Heart left ventricle (tissue), 16 donors: ENCODE results near the gene B3GLCT. TPM values are rescaled to one million over a fixed set of nuclear protein-coding genes. Genes with fewer than 3 reads are reported as not detected.

ENCODE experiments used
- ATAC-seq, 4 donors: fragments of 200-7000 bp; cut with Tn5 transposase; one replicate each; pipeline ENCODE4 v1.9.1; 2020 to 2022; ENCODE audit warnings: moderate library complexity in 4 of 4, mild to moderate bottlenecking in 3 of 4, moderate number of reproducible peaks in 1 of 4
- DNase-seq, 5 donors: peaks; one replicate each; pipeline ENCODE4 v3.0.0-alpha.2; 2020
- H3K27ac ChIP-seq, 12 donors: fragments of 200-600 bp; sonication (generic) in 4 of 12; one replicate each; pipeline versions ENCODE4 v1.5.0 to v1.8.0; 2016 to 2022; ENCODE audit warnings: mild to moderate bottlenecking in 2 of 12
- H3K27me3 ChIP-seq, 9 donors: fragments of 200-600 bp; sonication (generic) in 2 of 9; one replicate each; pipeline versions ENCODE4 v1.5.1 to v1.8.0; 2016 to 2022; ENCODE audit warnings: mild to moderate bottlenecking in 3 of 9
- H3K36me3 ChIP-seq, 9 donors: fragments of 200-600 bp; sonication (generic) in 2 of 9; one replicate each; pipeline versions ENCODE4 v1.5.0 to v1.8.0; 2018 to 2022; ENCODE audit warnings: mild to moderate bottlenecking in 2 of 9
- H3K4me1 ChIP-seq, 12 donors: fragments of 200-600 bp; sonication (generic) in 4 of 12; one replicate each; pipeline versions ENCODE4 v1.5.0 to v1.8.0; 2016 to 2022; ENCODE audit warnings: mild to moderate bottlenecking in 3 of 12
- H3K4me3 ChIP-seq, 12 donors: fragments of 200-600 bp; sonication (generic) in 4 of 12; one replicate each; pipeline versions ENCODE4 v1.5.0 to v1.8.0; 2017 to 2022; ENCODE audit warnings: mild to moderate bottlenecking in 9 of 12, moderate library complexity in 4 of 12
- H3K9me3 ChIP-seq, 12 donors: fragments of 200-600 bp; sonication (generic) in 4 of 12; one replicate each; pipeline versions ENCODE4 v1.5.0 to v1.8.0; 2016 to 2022; ENCODE audit warnings: mild to moderate bottlenecking in 1 of 12
- CTCF ChIP-seq, 12 donors: fragments of 200-600 bp; sonication (generic) in 4 of 12; IDR thresholded peaks; one replicate each; pipeline versions ENCODE4 v1.5.0 to v1.8.0; 2018 to 2022; ENCODE audit warnings: antibody characterized with exemption in 12 of 12, mild to moderate bottlenecking in 5 of 12
- POLR2A ChIP-seq, 2 donors: fragments of 450-650 bp; IDR thresholded peaks; one replicate each; pipeline ENCODE4 v1.6.1; 2017; ENCODE audit warnings: antibody characterized with exemption in 2 of 2, mild to moderate bottlenecking in 2 of 2, moderate library complexity in 2 of 2
- WGBS, 4 donors: extraction: QIAGEN DNeasy Blood & Tissue Kit in 2 of 4; methylation state at CpG; one replicate each; pipeline versions ENCODE4 v1.1.5 to v1.1.7; 2013 to 2018; 5-methylcytosine and 5-hydroxymethylcytosine counted together
- intact Hi-C, 10 donors: fragments of 100-400 bp; cut with DNase I; formaldehyde crosslinking; loops; one replicate each; pipeline versions ENCODE4 v1.11.1 to v1.14.2; 2022
- polyA plus RNA-seq, 2 donors: library from polyadenylated mRNA; stranded (reverse); fragments of 200-250 nt; gene quantifications; one replicate each; pipeline ENCODE4 v1.2.3, GENCODE V29; 2013
- total RNA-seq, 9 donors: library from RNA; depleted of rRNA in 2 of 9; stranded (reverse); fragments of >200 nt in 2 of 9; fragmentation: NEBNext Ultra II Directional in 3 of 9; extraction: Animal tissue kit (Norgen Biotek cat#: 25700) in 3 of 9; gene quantifications; one replicate each; pipeline versions ENCODE4 v1.1.0 to v1.2.4, GENCODE V29; 2016 to 2023
- donor health status: ischemic (EF 13 %, LVEDD 7.1; RV severe dilation, severe dysfunction).
- donor health status: healthy with polysubstance abuse.
- donor health status: DM: no; HTN: yes; CAD: no.
- donor health status: DM: no; HTN: no; CAD: no.
- donor health status: ischemic (EF 25% LVEDD 6.9; RV normal size, moderate dysfunction).
- donor health status: ischemic (EF 25% LVEDD 5.7; RV mildly dilated, moderate dysfunction).
- donor health status: healthy.
- donor health status: DM: yes; HTN: yes; CAD: no.
- donor health status: ischemic (EF 35%, LVEDD 5.7; RV mildly dilated, moderate dysfunction).
- donor health status: nonischemic (EF 11% LVEDD 7.7; RV severe dilation, severe dysfunction).
- donor health status: DM: yes; HTN: yes; CAD: no.
- donor health status: PGD.
- donor health status: ischemic (EF 29% LVEDD 5.4; RV normal size, mild dysfunction).
- donor health status: nonischemic (EF 23%, LVEDD 6.1; RV moderate dilation, normal function).

B3GLCT gene
- total and polyA plus RNA-seq, 11 donors = 5.5 to 27.2 (median 20.3) TPM

DNA sequence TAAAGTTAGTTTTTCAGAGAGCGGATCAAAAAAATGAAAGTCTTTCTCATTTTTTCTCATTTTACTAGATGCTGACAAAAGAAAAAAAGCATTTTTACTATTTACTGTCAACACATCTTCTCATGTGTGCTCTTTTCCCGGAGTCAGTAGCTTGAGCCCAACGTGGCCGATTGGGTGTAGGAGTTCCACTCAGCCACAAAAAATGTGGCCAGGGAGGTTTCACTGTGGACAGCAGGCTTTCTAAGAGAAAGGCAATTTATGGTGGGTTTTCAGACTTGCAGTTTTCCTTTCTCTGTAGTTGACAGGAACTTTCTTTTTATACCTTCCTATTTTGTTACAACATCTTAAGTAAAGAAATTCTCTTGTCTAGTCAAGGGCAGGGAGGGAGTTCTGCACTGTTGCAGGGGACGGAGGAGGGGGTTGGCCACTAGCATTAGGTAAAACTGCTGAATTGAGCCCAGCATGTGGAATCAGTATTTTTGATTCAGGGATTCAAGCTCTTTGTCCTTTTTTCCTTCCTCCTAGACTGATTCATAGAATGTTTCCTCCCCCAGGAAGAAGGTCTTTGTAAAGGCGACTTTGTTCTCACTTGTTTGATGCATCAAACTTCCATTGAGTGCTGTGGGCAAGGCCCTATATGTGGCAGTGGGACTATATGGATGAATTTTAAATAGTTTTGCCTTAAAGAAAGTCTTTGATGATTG lies 123.1 kb downstream of the B3GLCT start:
- TF ChIP-seq POLR2A (IDR thresholded peaks at IDR 0.05) (no peak), CTCF (IDR thresholded peaks at IDR 0.05) (no peak)
- peaks cover 0 to 6% (median 0%) of the 10 kb centered on the region in 12 donors for H3K4me1 ChIP-seq
- DNase-seq = no peak
- peaks cover 0 to 60% (median 17%) of the 10 kb centered on the region in 9 donors for H3K36me3 ChIP-seq
- H3K9me3 ChIP-seq = no peaks in the 10 kb centered on the region
- H3K27ac ChIP-seq = no peak overlapping the region
- H3K27me3 ChIP-seq = no peaks in the 10 kb centered on the region
- ATAC-seq = no peak
- whole genome bisulfite sequencing, 4 donors = 89 to 97% (median 95%) methylated on average over 6 of the region's 6 CpGs
- intact Hi-C loops = no loop called here
- H3K4me3 ChIP-seq = no peak overlapping the region

DNA sequence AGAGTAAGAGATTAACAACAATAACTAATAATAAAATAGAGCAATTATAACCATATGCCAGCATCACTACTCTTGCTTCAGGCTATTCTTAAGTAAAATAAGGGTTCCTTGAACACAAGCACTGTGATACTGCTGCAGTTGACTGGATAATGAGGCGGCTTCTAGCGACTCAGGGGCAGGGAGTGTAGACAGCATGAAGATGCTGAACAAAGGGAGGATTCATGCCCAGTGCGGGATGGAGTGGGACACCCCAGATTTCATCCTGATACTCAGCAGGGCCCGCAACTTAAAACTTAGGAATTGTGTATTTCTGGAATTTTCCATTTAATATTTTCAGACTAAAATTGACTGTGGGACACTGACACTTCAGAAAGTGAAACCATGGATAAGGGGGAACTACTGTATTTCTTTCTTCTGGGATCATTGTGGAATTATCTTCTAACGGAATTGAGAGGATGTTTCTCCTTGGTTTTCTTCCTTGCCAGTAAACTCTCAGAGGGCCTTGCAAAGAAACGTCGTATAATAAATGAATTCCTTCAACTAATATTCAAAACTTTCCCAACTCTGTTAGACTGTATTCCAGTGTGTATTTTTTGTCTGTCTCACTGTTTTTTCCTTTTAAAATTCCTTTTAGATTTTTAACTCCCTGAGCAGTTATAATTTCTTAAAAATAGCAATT lies 127.5 kb downstream of the B3GLCT start:
- peak overlapping the region in 1 of 12 donors; percentile 7 for H3K27ac ChIP-seq
- TF ChIP-seq CTCF (IDR thresholded peaks at IDR 0.05) = no peak
- no peak for TF ChIP-seq POLR2A (IDR thresholded peaks at IDR 0.05)
- no peaks in the 10 kb centered on the region for H3K9me3 ChIP-seq
- ATAC-seq (no peak), DNase-seq (no peak)
- H3K4me1 ChIP-seq = peaks cover 0 to under 1% (median 0%) of the 10 kb centered on the region in 12 donors
- WGBS, 4 donors = 72 to 80% (median 76%) methylated on average over 7 of the region's 7 CpGs
- peak overlapping the region in 3 of 12 donors; percentile 14 to 32 (median 23) for H3K4me3 ChIP-seq
- H3K36me3 ChIP-seq = peaks cover 0 to 55% (median 10%) of the 10 kb centered on the region in 9 donors
- intact Hi-C loops = no loop called here
- H3K27me3 ChIP-seq = no peaks in the 10 kb centered on the region

- DNase-seq (no peak), ATAC-seq (no peak)
- Histone ChIP-seq H3K4me3 (no peak overlapping the region), H3K27me3 (no peaks in the 10 kb centered on the region), H3K9me3 (no peaks in the 10 kb centered on the region), H3K27ac (no peak overlapping the region), H3K36me3 (peaks cover 0 to 53% (median 7%) of the 10 kb centered on the region in 9 donors), H3K4me1 (no peaks in the 10 kb centered on the region)
- WGBS, 4 donors = 77 to 88% (median 82%) methylated on average over 8 of the region's 8 CpGs
- intact Hi-C loops = no loop called here
- TF ChIP-seq POLR2A (IDR thresholded peaks at IDR 0.05) = no peak
- no peak for TF ChIP-seq CTCF (IDR thresholded peaks at IDR 0.05)
Observed at GRCh38 chr13:31328549-31329235, 128.9 kb downstream of the B3GLCT start.

GRCh38 chr13:31330236-31330635 lies 130.5 kb downstream of the B3GLCT start:
- no peak for DNase-seq
- Histone ChIP-seq H3K4me1 (no peaks in the 10 kb centered on the region), H3K27me3 (no peaks in the 10 kb centered on the region), H3K9me3 (no peaks in the 10 kb centered on the region), H3K36me3 (peaks cover 0 to 37% (median 4%) of the 10 kb centered on the region in 9 donors), H3K27ac (no peak overlapping the region), H3K4me3 (no peak overlapping the region)
- 85 to 94% (median 91%) methylated on average over 1 of the region's 1 CpG for WGBS, 4 donors
- ATAC-seq = no peak
- TF ChIP-seq POLR2A (IDR thresholded peaks at IDR 0.05) (no peak), CTCF (IDR thresholded peaks at IDR 0.05) (no peak)
- intact Hi-C loops = no loop called here
